ENCODE measurements around the gene ADH1A. TPM values are rescaled to one million over a fixed set of nuclear protein-coding genes. Genes with fewer than 3 reads are reported as not detected.
"Not testable (repeated sequence)": the region's sequence is repeated elsewhere in the genome, so short reads cannot be mapped to it uniquely, and the experiment has no call there.

ADH1A gene
- not detected in 2 replicates for total RNA-seq (2014; rRNA removed; shearing (Covaris generic))

DNA sequence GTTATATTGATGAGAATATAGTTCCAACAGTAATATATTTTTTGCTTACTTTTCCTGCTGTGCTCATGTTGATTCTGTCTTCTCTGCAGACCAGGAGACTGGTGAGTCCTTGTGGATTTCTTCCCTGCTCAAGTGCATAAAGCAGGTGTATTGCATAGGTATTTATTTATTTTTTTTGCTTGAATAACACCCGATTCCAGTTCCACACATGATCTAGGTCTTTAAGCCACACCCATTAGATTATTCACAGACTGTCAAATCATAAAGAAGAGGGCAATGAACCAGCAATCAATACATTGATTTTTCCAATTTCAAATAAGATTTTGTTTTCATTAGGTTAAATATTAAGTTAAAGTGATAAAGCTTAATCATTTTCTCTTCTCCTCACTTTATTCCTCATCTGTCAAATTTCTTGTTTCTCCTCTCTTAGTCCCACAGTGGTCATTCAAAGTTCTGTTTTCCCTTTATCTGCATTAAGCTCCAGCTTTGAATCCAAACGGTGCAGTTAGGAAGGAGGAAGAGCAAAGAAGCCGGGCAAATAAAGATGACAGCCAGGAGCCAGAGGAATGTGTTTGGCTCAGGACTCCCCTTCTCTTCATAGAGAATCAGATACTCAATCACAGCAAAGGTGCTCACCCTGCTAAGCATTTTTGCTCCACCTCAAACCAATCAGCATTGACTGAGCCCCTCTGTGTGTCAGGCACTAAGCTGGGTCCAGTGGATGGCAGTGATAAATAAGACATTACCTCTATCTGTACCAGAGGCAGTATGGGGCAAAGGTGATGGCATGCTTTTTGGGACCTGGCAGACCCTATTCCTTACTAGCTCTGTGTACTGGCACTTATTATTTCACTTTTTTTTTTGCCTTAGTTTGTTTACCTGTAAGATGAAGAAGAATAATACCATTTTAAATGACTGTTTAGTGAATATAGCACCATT, at the start of gene ADH1A:
Gene ADH1A (minus strand): TSS at position 138 of the 939 bp plus-strand sequence. CDS start 71 bp downstream, at position 67.
- no peak for DNase-seq (ENCODE audit: low spot score)

DNA sequence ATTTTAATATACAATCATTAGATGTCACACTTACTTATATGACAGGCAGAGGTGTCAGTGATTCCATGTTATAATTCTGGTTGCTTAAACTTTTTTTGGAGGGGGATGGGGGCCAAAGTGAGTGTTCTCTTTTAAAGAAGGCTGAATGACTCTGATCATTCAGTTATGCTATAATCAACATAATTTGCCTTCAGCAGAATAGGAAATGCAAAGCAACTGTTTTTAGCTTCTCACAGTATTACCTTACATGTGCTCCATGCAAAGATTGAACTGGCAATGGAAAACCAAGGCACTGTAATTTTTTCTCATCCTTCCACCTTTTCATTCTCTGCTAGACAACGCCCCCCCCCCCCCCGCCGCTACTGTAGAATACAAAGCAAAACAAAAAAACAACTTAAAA, 48.4 kb upstream of the ADH1A start:
- DNase-seq (ENCODE audit: low spot score) = no peak

DNA sequence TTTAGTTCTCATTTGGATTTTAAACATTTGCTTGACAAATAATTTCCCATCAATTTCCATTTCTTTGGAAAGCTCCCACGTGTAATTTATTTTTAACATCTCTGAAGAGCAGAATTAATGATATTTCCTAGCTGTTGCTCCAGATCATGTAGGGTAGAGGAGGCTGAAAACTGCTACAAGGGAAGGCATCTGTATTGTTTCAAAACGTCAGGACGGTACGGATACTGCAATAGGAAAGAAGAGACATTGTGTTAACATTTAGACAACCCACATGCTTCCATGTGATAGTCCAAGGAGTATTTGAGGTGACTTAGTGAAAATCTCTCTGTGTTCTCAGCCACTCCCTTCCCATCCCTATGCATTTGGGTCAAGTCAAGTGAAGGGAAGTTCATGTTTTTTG, 45.8 kb upstream of the ADH1A start:
- no peak for DNase-seq (ENCODE audit: low spot score)

DNA sequence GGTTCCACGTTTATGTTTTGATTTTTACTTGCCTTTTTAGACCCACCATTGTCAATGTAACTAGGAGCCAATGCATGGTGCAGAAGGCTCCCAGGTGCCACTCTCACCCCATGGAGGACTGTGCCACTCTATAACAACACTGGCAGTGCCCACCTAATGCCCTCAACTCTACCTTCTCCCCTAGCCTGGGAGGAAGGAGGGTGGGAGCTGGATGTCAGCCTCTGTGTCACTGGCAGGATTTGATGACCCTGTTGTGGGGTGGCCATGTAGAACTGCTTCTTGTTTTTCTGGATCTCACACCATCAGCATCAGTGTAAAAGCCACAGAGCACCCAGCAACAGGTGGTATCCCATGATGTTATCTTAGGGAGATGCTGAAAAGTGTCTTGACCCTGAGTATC, 44.1 kb upstream of the ADH1A start:
- no peak for DNase-seq (ENCODE audit: low spot score)

DNA sequence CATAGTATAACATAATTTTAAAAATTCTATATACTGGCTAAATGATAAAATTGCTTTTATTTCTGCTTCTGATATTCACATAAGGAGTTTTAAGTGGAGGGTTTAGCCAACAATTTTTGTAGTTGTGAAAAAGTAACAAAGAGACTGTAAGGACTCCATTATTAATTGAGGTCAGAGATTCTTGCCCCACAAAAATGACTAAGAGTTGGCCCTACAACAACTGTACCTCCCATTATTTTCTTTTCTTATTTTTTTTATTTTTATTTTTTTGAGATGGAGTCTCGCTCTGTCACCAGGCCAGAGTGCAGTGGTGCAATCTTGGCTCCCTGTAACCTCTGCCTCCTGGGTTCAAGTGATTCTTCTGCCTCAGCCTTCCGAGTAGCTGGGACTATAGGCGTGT, 39.9 kb upstream of the ADH1A start:
- no peak for DNase-seq (ENCODE audit: low spot score)

DNA sequence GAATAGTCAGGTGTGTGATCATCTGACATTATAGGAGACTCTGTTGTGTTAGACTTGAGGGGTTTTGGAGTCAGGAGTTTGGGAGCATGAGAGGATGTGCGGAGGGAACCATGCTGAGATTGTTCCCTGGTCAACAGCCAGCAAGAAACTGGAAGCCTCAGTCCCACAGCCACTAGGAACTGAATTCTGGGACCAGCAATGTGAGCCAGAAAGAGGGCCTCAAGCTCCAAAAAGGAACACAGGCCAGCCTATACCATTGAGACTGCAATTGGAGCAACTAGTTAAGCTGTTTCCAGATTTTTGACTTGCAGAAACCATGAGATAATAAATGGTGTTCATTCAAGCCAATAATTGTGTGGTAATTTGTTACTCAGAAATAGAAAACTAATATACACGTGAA, 39.1 kb upstream of the ADH1A start:
- DNase-seq (ENCODE audit: low spot score) = no peak

DNA sequence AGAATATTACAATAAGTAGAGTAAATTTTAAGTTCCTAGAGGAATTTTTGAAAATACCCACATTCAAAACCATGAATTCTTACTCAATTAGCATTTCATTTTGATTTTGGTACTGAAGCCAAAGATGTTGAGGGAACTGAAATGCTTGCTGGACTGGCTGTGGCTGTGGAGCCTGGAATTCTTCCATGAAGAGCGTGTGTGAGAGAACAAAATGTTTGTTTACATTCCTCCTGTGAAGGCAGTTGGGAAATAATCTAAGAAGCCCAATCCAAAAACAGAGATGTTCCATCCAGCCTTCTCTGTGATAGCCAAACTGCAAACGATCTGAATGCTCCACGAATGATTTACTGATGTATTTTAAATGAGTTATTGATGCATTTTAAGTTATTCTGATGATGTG, 34.2 kb upstream of the ADH1A start:
- DNase-seq (ENCODE audit: low spot score) = no peak

DNA sequence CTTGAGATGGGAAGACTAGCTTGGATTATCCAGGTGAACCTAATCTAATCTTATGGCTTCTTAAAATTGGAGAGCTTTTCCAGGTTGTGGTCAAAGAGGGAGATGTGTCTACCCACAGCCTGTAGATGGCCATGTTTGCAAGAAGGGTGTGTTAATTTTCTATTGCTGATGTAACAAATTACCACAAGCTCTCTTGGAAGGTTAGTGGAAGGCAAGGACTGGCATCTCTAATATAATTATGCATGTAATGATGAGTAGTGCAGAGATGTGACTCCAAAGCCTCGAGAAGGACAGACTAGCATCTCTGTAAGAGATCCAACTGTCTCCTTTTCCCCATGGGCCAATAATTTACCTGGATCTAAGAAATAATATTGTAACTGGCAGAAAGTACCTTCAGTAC, 33.6 kb upstream of the ADH1A start:
- no peak for DNase-seq (ENCODE audit: low spot score)

DNA sequence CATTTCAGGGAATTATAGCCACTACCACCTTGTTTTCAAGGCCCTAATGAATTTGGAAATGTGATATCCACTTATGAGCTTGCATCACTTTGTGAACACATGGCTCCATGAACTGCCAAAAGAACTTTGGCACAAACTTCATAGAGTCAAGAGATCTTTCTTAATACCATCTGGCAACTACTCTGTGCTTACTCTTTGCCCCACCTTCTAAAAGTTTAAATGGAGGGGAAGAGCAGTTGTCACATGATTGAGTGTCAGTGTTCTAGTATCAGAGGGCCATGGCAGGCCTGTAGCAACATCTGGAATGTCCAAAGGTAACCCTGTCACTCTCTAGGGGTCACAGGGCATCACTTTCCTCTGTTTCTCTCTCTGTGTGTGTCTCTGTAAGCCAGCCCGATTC, 33.0 kb upstream of the ADH1A start:
- no peak for DNase-seq (ENCODE audit: low spot score)

DNA sequence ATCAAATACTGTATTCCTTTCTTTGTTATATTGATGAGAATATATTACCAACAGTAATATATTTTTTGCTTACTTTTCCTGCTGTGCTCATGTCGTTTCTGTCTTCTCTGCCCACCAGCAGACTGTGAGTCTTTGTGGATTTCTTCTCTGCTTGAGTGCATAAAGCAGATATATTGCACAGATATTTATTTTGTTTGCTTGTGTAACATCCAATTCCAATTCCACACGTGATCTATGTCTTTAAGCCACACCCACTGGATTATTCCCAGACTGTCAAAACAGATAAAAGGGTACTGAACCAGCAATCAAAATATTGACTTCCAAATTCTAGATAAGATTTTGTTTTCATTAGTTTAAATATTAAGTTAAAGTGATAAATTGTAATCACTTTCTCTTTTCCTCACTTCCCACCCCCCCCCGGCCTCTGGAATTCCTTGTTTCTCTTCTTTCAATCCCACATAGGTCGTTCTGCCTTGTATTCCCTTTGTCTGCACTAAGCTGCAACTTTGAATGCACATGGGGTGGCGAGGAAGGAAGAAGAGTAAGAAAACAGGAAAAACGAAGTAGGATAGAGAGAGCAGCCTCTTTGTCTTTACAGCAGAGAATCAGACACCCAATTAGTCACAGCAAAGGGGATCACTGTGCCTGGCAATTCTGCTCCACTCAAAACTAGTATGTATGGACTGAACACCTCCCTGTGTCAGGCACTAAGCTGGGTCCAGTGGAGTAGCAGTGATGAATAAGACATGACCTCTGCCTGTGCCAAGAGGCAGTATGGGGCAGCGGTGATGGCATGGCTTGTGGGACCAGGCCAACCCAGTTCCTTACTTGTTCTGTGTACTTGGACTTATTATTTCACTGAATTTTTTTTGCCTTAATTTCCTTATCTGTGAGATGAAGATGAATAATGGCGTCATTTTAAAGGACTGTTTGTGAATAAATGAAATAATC, 30.7 kb upstream of the ADH1A start, which contains the start of gene ADH1B:
Gene ADH1B (minus strand): TSS at position 161 of the 951 bp plus-strand sequence. CDS start 70 bp downstream, at position 91.
- no peak for DNase-seq (ENCODE audit: low spot score)

DNA sequence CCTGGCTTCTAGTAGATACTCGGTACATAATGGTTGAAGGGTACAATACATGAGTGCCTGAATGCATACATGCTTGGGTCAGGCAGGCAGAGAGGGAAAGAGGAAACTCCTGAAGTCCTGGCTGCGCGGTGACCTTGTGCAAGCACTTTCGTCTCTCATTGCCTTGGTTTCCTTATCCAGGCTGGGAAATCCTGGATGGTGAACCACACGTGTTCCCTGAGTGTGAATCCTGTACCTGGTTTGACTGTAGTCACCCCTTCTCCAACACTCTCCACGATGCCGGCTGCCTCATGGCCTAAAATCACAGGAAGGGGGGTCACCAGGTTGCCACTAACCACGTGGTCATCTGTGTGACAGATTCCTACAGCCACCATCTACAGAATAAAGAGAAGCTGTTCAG, 27.0 kb upstream of the ADH1A start:
- DNase-seq (ENCODE audit: low spot score) = not testable (repeated sequence)

DNA sequence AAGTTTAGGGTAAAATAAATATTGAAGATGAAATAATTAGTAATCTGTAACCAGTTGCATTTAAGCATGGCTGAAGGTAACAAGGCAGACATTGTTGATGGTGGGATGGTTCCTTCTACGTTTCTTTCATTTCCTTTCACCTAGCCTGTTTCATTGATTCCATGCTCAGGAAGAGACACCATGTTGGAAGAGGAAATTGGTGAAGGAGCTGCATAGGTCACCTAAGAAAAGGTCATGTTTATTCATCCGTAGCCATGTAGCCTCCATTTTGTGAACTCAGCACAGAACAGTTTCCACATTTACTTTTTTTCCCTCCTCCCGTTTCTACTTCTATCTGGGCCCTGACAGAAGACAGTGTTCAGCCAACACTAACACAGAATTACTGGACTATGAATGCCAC, 26.6 kb upstream of the ADH1A start:
- DNase-seq (ENCODE audit: low spot score) = no peak

DNA sequence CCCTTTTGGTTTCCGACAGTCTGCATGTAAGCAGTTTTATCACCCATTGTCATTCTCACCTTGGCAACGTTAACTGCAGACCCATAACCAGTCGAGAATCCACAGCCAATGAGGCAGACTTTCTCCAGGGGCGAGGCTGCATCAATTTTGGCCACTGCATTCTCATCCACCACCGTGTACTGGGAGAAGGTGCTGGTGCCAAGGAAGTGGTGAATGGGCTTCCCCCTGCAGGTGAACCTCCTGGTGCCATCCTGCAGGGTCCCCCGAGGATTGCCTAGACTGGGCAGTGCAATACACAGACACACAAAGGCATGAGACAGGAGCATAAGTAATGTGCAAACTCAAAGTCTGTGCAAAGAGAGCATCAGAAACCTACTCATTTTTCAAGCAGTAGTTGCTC, 25.1 kb upstream of the ADH1A start:
- DNase-seq (ENCODE audit: low spot score) = no peak

DNA sequence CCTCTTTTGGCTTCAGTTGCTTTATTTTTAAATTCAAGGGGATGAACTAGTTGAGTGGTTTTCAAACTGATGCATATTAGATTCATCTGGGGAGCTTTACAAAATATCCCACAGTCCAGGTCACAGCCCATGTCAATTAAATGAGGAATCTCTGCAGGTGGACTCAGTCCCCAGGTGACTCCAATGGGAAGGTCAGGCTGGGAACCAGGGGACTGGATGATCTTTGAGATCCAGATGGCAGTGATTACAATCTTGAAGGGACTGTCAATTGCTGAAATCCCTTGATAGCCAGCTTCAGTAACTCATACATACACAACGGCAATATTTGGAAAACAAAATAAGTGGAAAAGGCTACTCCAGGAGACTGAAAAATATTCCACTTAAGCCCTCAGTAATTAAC, 23.4 kb upstream of the ADH1A start:
- no peak for DNase-seq (ENCODE audit: low spot score)

DNA sequence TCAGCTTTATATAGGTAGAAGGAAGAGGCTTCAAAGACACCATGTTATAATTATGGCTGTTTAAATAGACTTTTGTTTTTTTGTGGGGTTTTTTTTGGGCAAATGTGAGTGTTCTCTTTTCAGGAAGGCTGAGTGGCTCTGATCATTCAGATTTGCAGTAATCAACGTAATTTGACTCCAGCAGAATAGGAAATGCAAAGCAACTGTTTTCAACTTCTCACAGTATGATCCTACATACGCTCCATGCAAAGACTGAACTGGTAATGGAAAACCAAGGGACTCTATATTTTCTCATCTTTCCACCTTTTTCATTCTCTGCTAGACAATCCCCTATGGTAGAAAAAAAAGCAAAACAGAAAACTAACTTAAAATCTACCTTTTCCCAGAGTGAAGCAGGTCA, 19.6 kb upstream of the ADH1A start:
- no peak for DNase-seq (ENCODE audit: low spot score)

DNA sequence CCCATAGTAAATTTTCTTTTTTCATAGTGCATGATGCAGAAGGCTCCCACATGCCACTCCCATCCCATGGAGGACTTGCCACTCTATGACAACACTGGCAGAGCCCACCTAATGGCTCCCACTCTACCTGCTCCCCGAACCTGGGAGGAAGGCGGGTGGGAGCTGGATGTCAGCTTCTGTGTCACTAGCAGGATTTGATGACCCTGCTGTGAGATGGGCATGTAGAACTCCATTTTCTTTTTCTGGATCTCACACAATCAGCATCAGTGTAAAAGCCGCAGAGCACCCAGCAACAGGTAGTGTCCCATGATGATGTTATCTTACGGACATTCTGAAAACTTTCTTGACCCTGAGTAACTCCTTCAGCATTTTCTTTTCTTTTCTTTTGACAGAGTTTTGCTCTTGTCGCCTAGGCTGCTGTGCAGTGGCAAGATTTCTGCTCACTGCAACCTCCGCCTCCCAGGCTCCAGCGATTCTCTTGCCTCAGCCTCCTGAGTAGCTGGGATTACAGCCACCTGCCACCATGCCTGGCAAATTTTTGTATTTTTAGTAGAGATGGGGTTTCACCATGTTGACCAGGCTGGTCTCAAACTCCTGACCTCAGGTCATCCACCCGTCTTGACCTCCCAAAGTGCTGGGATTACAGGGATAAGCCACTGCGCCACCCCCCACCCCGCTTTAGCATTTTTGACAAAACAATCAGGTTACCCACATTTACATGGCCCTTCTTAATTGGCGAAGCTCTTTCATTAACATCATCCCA, 15.0 kb upstream of the ADH1A start:
- DNase-seq (ENCODE audit: low spot score) = no peak

DNA sequence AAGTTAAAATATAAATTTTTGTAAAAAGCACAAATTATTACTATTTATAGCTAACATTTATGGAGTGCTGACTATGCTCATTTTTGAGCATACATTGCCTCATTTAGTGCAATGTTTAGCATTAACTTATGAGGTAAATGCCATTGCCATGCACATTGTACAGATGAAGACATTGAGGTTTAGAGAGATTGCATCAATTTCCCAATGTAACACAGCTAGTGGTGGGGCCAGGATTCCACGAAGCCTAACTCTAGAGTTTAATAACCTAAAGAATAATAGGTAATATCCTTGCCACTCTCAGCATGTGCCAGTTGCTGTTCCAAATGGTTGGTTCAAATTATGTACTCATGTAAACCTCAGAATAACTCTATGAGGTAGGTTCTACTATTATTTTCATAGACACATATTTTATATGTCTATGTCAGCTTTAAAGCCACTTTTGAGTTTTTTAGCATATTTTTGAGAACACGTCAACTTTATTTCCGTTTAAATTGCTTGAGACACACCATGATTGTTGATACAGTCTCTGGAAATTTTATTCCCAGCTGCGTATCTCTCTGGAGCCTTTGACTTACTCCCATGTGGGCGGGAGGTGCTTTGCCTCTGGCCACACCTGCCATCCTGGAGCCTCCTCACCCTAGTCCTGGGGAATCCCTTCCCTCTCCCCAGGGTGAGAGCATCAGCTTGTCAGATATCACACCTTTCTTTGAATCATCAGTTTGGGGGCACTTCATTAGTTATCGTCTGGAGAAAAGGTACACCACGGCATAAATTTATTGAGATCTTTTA, 10.8 kb upstream of the ADH1A start:
- no peak for DNase-seq (ENCODE audit: low spot score)

DNA sequence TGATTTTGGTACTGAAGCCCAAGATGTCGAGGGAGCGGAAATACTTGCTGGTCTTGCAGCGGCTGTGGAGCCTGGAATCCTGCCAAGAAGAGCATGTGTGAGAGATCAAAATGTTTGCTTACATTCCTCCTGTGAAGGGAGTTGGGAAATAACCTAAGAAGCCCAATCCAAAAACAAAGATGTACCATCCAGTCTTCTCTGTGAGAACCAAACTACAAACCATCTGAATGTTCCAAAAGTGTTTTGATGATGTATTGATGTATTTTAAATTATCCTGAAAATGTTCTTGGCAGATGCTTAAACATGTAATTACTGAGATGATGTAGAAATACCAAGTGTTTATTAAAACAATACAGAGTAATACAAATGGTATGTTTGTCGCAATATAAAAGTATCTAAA, 10.1 kb upstream of the ADH1A start:
- DNase-seq (ENCODE audit: low spot score) = peak; percentile 25

DNA sequence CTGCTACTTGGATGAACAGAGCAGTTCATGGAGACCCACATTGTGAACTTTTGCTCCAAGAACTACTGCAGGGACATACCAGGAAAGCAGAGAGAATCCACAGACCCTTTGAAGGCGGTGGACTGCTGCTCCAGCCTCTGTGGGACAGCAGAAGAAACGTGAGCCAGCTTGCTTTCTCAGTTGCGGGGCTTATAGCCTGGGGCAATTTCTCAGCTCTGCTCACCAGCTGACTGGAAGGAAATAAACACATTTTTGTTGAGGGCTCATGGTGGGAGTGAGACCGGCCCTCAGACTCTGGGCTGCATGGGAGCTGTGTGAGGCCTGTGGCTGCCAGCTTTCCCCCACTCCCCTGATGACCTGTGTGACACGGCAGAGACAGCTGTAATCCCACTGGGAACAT, 2.6 kb upstream of the ADH1A start:
- no peak for DNase-seq (ENCODE audit: low spot score)

DNA sequence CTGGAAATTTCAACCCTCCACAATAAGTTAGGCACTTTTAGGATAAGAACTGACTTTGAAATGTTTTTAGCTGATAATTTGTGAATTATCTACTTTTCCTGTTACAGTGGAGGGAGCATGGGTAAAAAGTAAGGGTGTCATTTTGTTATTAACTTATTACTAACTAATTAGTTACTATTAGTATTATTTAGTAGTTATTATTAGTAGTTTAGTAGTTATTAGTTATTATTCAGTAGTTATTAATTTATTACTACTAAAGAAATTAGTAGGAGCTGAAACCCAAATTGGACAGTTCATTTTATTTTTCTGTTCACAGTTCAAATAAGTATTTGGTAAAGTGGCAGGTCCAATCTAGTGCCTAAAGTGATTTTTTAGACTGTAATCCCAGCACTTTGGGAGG, 5.4 kb downstream of the ADH1A start:
- no peak for DNase-seq (ENCODE audit: low spot score)

DNA sequence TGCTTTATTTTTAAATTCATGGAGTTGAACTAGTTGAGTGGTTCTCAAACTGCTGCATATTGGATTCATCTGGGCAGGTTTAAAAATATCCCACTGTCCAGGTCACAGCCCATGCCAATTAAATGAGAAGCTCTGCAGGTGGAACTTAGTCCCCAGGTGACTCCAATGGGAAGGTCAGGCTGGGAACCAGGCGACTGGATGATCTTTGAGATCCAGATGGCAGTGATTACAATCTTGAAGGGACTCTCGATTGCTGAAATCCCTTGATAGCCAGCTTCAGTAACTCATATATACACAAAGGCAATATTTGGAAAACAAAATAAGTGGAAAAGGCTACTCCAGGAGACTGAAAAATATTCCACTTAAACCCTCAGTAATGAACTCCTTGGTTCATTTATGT, 8.1 kb downstream of the ADH1A start:
- no peak for DNase-seq (ENCODE audit: low spot score)
